A549 (cell line): ENCODE results near the gene INHBC.

Source experiments
- BCL3 ChIP-seq: fragments of >200 bp; sonication (Bioruptor Twin); formaldehyde crosslinking; IDR thresholded peaks from 3 replicates; pipeline ENCODE4 v1.6.1; 2016
- BHLHE40 ChIP-seq: IDR thresholded peaks from 2 replicates; pipeline ENCODE4 v1.6.1; 2012; ENCODE audit warnings: low read depth, low read length, inconsistent platforms
- CEBPB ChIP-seq, 2 experiments: fragments of >200 bp in 1 of 2; sonication (Bioruptor Twin) in 1 of 2; formaldehyde crosslinking in 1 of 2; IDR thresholded peaks; 2 replicates each; pipeline ENCODE4 v1.6.1; 2012 to 2016
- EHF ChIP-seq: fragments of 250-450 bp; sonication (Bioruptor Pico); IDR thresholded peaks from 2 replicates; pipeline ENCODE4 v1.5.0; 2020; ENCODE audit warnings: mild to moderate bottlenecking
- EP300 ChIP-seq, 2 experiments: fragments of >200 bp; sonication (Bioruptor Twin); formaldehyde crosslinking; IDR thresholded peaks; 2 replicates in 1 of 2; 3 replicates in 1 of 2; pipeline ENCODE4 v1.6.1; 2016 to 2017
- JUNB ChIP-seq: fragments of >200 bp; sonication (Bioruptor Twin); formaldehyde crosslinking; IDR thresholded peaks from 2 replicates; pipeline ENCODE4 v1.6.1; 2016
- MAZ ChIP-seq: fragments of 150-350 bp; IDR thresholded peaks from 2 replicates; pipeline ENCODE4 v1.6.1; 2014; ENCODE audit warnings: antibody characterized with exemption, low read depth, low read length, borderline replicate concordance
- POLR2A ChIP-seq: IDR thresholded peaks from 2 replicates; pipeline ENCODE4 v1.6.1; 2012; ENCODE audit warnings: mild to moderate bottlenecking, low read length
- POLR2AphosphoS2 ChIP-seq: conservative IDR thresholded peaks from 2 replicates; pipeline ENCODE4 v1.6.1; 2012; ENCODE audit warnings: low read length, improper control_type of control experiment, inconsistent platforms
- RAD21 ChIP-seq, 2 experiments: fragments of >200 bp in 1 of 2; sonication (Bioruptor Twin) in 1 of 2; formaldehyde crosslinking in 1 of 2; IDR thresholded peaks in 1 of 2; conservative IDR thresholded peaks in 1 of 2; 2 replicates in 1 of 2; 3 replicates in 1 of 2; pipeline ENCODE4 v1.6.1; 2012 to 2018; ENCODE audit warnings: inconsistent platforms in 1 of 2
- TF ChIP-seq, protein P1 (sequence below): fragments of >200 bp; sonication (Bioruptor Twin); formaldehyde crosslinking; IDR thresholded peaks from 3 replicates; pipeline ENCODE4 v1.5.1; 2016
- TF ChIP-seq, protein P2 (sequence below): IDR thresholded peaks from 2 replicates; pipeline ENCODE4 v1.6.1; 2012
- TF ChIP-seq, protein P3 (sequence below): fragments of 450-650 bp; IDR thresholded peaks from 2 replicates; pipeline ENCODE4 v1.6.1; 2014; ENCODE audit warnings: antibody characterized with exemption
- TF ChIP-seq, protein P4 (sequence below): fragments of 250-450 bp; sonication (Bioruptor Pico); IDR thresholded peaks from 2 replicates; pipeline ENCODE4 v1.5.0; 2021; ENCODE audit warnings: mild to moderate bottlenecking, moderate library complexity, borderline replicate concordance

DNA sequence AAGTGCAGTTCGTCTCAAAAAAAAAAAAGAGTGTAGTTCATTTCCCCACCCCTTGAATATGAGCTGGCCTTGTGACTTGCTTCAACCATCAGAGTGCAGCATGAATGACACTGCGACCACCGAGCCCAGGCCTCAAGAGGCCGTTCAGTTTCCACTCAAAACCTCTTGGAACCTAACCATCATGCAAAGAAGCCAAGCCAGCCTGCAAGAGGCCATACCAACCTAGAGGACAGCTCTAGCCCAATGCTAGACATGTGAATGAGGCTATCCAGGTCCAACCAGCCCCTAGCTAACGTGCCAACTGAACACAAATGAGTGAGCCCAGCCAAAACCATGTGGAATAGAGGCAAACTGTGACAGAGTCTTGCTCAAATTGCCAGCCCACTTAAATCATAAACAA is 33.4 kb upstream of the INHBC start:
- TF ChIP-seq CEBPB (IDR thresholded peaks at IDR 0.05) (no peak), POLR2A (no peak), EHF (no peak), BHLHE40 (no peak), JUNB (no peak), EP300 (IDR thresholded peaks at IDR 0.05) (no peak), BCL3 (no peak), POLR2AphosphoS2 (no peak), MAZ (no peak), RAD21 (conservative IDR thresholded peaks at IDR 0.05 in 1 of 2, IDR thresholded peaks at IDR 0.05 in 1 of 2) (no peak)
- TF ChIP-seq, protein P1, sequence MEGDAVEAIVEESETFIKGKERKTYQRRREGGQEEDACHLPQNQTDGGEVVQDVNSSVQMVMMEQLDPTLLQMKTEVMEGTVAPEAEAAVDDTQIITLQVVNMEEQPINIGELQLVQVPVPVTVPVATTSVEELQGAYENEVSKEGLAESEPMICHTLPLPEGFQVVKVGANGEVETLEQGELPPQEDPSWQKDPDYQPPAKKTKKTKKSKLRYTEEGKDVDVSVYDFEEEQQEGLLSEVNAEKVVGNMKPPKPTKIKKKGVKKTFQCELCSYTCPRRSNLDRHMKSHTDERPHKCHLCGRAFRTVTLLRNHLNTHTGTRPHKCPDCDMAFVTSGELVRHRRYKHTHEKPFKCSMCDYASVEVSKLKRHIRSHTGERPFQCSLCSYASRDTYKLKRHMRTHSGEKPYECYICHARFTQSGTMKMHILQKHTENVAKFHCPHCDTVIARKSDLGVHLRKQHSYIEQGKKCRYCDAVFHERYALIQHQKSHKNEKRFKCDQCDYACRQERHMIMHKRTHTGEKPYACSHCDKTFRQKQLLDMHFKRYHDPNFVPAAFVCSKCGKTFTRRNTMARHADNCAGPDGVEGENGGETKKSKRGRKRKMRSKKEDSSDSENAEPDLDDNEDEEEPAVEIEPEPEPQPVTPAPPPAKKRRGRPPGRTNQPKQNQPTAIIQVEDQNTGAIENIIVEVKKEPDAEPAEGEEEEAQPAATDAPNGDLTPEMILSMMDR = no peak
- TF ChIP-seq, protein P2, sequence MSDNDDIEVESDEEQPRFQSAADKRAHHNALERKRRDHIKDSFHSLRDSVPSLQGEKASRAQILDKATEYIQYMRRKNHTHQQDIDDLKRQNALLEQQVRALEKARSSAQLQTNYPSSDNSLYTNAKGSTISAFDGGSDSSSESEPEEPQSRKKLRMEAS = no peak
- TF ChIP-seq, protein P3, sequence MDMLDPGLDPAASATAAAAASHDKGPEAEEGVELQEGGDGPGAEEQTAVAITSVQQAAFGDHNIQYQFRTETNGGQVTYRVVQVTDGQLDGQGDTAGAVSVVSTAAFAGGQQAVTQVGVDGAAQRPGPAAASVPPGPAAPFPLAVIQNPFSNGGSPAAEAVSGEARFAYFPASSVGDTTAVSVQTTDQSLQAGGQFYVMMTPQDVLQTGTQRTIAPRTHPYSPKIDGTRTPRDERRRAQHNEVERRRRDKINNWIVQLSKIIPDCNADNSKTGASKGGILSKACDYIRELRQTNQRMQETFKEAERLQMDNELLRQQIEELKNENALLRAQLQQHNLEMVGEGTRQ = no peak
- TF ChIP-seq, protein P4, sequence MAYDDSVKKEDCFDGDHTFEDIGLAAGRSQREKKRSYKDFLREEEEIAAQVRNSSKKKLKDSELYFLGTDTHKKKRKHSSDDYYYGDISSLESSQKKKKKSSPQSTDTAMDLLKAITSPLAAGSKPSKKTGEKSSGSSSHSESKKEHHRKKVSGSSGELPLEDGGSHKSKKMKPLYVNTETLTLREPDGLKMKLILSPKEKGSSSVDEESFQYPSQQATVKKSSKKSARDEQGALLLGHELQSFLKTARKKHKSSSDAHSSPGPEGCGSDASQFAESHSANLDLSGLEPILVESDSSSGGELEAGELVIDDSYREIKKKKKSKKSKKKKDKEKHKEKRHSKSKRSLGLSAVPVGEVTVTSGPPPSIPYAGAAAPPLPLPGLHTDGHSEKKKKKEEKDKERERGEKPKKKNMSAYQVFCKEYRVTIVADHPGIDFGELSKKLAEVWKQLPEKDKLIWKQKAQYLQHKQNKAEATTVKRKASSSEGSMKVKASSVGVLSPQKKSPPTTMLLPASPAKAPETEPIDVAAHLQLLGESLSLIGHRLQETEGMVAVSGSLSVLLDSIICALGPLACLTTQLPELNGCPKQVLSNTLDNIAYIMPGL (CRISPR knock-in tag) = no peak
